GM19455 (cell line): ENCODE measurements around the gene CDC23.
"Not testable (repeated sequence)": the region's sequence is repeated elsewhere in the genome, so short reads cannot be mapped to it uniquely, and the experiment has no call there.

Experiments
- ATAC-seq: cut with Tn5 transposase; IDR thresholded peaks from one replicate; pipeline ENCODE4 v1.9.1; 2021; ENCODE audit not compliant: unreplicated experiment

Gene CDC23

GRCh38 chr5:138148811-138149210 is 64.3 kb downstream of the CDC23 start:
- ATAC-seq = no peak

GRCh38 chr5:138143578-138143977 is 69.5 kb downstream of the CDC23 start:
- not testable (repeated sequence) for ATAC-seq

- no peak for ATAC-seq
Observed at GRCh38 chr5:138141734-138142133, 71.4 kb downstream of the CDC23 start.

GRCh38 chr5:138140268-138140667 is 72.9 kb downstream of the CDC23 start:
- ATAC-seq = no peak

GRCh38 chr5:138139781-138140090 is 73.4 kb downstream of the CDC23 start:
- no peak for ATAC-seq

- no peak for ATAC-seq
Observed at GRCh38 chr5:138138949-138139780, 74.0 kb downstream of the CDC23 start, which contains the start of gene NME5. TSS of gene NME5 (minus strand) at chr5:138139428. CDS start at chr5:138138780, 648 bp downstream.
